ACC112 (cell line): ENCODE data around the gene ZDHHC8.

ENCODE experiments used
- H2AFZ ChIP-seq: fragments of 200-600 bp; sonication (generic); one replicate; pipeline ENCODE4 v1.6.0; 2017; ENCODE audit warnings: antibody characterized with exemption, low read length; ENCODE audit not compliant: unreplicated experiment
- H3K27ac ChIP-seq: fragments of 200-600 bp; sonication (generic); 2 replicates; pipeline ENCODE4 v1.5.1; 2014; ENCODE audit warnings: low read depth, mild to moderate bottlenecking, antibody characterized with exemption, low read length, moderate library complexity
- H3K27me3 ChIP-seq: fragments of 200-600 bp; sonication (generic); 2 replicates; pipeline ENCODE4 v1.6.1; 2014; ENCODE audit warnings: mild to moderate bottlenecking, antibody characterized with exemption, low read length, moderate library complexity, mixed read lengths; ENCODE audit not compliant: insufficient read depth
- H3K36me3 ChIP-seq: fragments of 200-600 bp; sonication (generic); 2 replicates; pipeline ENCODE4 v1.6.1; 2016; ENCODE audit warnings: mild to moderate bottlenecking, antibody characterized with exemption, low read length, moderate library complexity, mixed read lengths; ENCODE audit not compliant: insufficient read depth
- H3K4me1 ChIP-seq: fragments of 200-600 bp; sonication (generic); one replicate; pipeline ENCODE4 v1.6.1; 2016; ENCODE audit warnings: low read length, mixed read lengths; ENCODE audit not compliant: insufficient read depth, unreplicated experiment, control insufficient read depth
- H3K4me3 ChIP-seq: fragments of 200-600 bp; sonication (generic); 2 replicates; pipeline ENCODE4 v1.5.1; 2014; ENCODE audit warnings: mild to moderate bottlenecking, low read depth, low read length
- H3K79me2 ChIP-seq: fragments of 200-600 bp; sonication (generic); one replicate; pipeline ENCODE4 v1.6.0; 2016; ENCODE audit warnings: low read length; ENCODE audit not compliant: control insufficient read depth, unreplicated experiment, insufficient read depth

The ZDHHC8 gene

GRCh38 chr22:20089226-20089976 lies 42.2 kb upstream of the ZDHHC8 start:
- no peak overlapping the region for H3K4me3 ChIP-seq
- H2AFZ ChIP-seq, result no peak overlapping the region
- H3K27me3 ChIP-seq, result no peaks in the 10 kb centered on the region
- peaks cover 30% of the 10 kb centered on the region for H3K79me2 ChIP-seq
- H3K4me1 ChIP-seq, result no peaks in the 10 kb centered on the region
- no peak overlapping the region for H3K27ac ChIP-seq
- peaks cover 5% of the 10 kb centered on the region; the same call in 1 of the 2 replicates for H3K36me3 ChIP-seq

DNA sequence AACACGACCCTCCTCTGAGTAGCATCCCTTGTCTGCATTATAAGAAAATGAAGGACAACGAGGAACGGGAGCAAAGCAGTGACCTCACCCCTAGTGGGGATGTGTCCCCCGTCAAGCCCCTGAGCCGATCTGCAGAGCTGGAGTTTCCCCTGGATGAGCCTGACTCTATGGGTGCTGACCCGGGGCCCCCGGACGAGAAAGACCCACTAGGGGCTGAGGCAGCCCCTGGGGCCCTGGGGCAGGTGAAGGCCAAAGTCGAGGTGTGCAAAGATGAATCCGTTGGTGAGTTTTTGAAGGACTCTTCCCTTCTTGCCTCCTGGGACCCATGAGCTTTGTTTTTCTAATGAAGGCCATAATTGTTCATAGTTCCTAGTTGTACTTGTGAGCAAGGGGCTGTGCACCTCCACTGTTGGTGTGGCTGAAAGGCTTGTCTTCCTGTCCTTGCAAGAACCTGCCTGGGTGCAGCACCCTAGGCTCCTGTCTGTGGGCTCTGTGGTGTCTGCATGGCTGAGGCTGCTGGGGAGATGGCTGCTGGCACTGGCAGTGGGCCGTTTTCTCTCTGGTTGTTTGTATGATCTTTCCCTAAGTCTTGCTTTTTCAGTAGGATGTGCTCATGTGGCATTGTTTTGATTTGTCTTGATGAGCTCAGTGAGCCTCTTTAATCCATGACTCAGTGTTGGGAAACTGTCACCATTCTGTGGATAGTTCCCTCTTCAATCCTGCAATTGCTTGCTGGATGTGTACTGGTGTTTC lies 41.5 kb upstream of the ZDHHC8 start:
- H3K27me3 ChIP-seq, result no peaks in the 10 kb centered on the region
- H3K79me2 ChIP-seq, result peaks cover 23% of the 10 kb centered on the region
- H2AFZ ChIP-seq, result no peak overlapping the region
- no peaks in the 10 kb centered on the region for H3K4me1 ChIP-seq
- H3K36me3 ChIP-seq, result peaks cover 5% of the 10 kb centered on the region; the same call in 1 of the 2 replicates
- H3K27ac ChIP-seq, result no peak overlapping the region
- H3K4me3 ChIP-seq, result no peak overlapping the region

- Histone ChIP-seq H3K27ac (no peak overlapping the region), H3K79me2 (peaks cover 16% of the 10 kb centered on the region), H2AFZ (no peak overlapping the region), H3K36me3 (peaks cover 7% of the 10 kb centered on the region), H3K4me1 (no peaks in the 10 kb centered on the region), H3K27me3 (no peaks in the 10 kb centered on the region), H3K4me3 (no peak overlapping the region)
Measured at GRCh38 chr22:20090730-20091240, 40.8 kb upstream of the ZDHHC8 start.

- peaks cover 17% of the 10 kb centered on the region for H3K36me3 ChIP-seq
- no peaks in the 10 kb centered on the region for H3K4me1 ChIP-seq
- H3K27me3 ChIP-seq, result no peaks in the 10 kb centered on the region
- H3K4me3 ChIP-seq, result no peak overlapping the region
- H3K27ac ChIP-seq, result no peak overlapping the region
- peaks cover 6% of the 10 kb centered on the region for H3K79me2 ChIP-seq
- no peak overlapping the region for H2AFZ ChIP-seq
Measured at GRCh38 chr22:20091690-20092476, 39.7 kb upstream of the ZDHHC8 start.

- H3K27ac ChIP-seq, result no peak overlapping the region
- H3K36me3 ChIP-seq, result peaks cover 23% of the 10 kb centered on the region
- peaks cover 5% of the 10 kb centered on the region for H3K79me2 ChIP-seq
- no peaks in the 10 kb centered on the region for H3K4me1 ChIP-seq
- H2AFZ ChIP-seq, result no peak overlapping the region
- no peaks in the 10 kb centered on the region for H3K27me3 ChIP-seq
- no peak overlapping the region for H3K4me3 ChIP-seq
Measured at GRCh38 chr22:20092477-20092854, 39.1 kb upstream of the ZDHHC8 start.

GRCh38 chr22:20093418-20094196 lies 38.0 kb upstream of the ZDHHC8 start:
- peaks cover 3% of the 10 kb centered on the region for H3K79me2 ChIP-seq
- H3K27ac ChIP-seq, result no peak overlapping the region
- no peak overlapping the region for H3K4me3 ChIP-seq
- H3K4me1 ChIP-seq, result no peaks in the 10 kb centered on the region
- no peaks in the 10 kb centered on the region for H3K27me3 ChIP-seq
- no peak overlapping the region for H2AFZ ChIP-seq
- peaks cover 25% of the 10 kb centered on the region for H3K36me3 ChIP-seq

GRCh38 chr22:20094197-20094807 lies 37.3 kb upstream of the ZDHHC8 start:
- Histone ChIP-seq H3K4me3 (no peak overlapping the region), H3K79me2 (peaks cover 3% of the 10 kb centered on the region), H3K4me1 (no peaks in the 10 kb centered on the region), H3K36me3 (peaks cover 26% of the 10 kb centered on the region), H2AFZ (no peak overlapping the region), H3K27ac (no peak overlapping the region), H3K27me3 (no peaks in the 10 kb centered on the region)

DNA sequence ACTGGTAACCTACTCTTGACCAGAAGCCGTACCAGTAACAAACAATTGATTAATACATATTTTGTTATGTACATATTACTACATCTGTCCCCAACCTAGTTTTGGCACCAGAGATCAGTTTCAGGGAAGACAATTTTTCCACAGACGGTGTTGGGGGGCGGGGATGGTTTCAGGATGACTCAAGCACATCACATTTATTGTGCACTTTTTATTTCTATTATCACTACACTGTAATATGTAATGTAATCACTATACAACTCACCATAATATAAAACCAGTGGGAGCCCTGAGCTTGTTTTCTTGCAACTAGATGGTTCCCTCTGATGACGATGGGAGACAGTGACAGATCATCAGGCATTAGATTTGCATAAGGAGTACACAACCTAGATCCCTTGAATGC lies 36.1 kb upstream of the ZDHHC8 start:
- no peak overlapping the region for H3K27ac ChIP-seq
- no peaks in the 10 kb centered on the region for H3K4me1 ChIP-seq
- H3K36me3 ChIP-seq, result peaks cover 26% of the 10 kb centered on the region
- H3K27me3 ChIP-seq, result no peaks in the 10 kb centered on the region
- H3K4me3 ChIP-seq, result no peak overlapping the region
- H2AFZ ChIP-seq, result no peak overlapping the region
- peaks cover 3% of the 10 kb centered on the region for H3K79me2 ChIP-seq

- Histone ChIP-seq H2AFZ (no peak overlapping the region), H3K27ac (no peak overlapping the region), H3K36me3 (peaks cover 21% of the 10 kb centered on the region), H3K4me1 (no peaks in the 10 kb centered on the region), H3K27me3 (no peaks in the 10 kb centered on the region), H3K4me3 (no peak overlapping the region), H3K79me2 (peaks cover 3% of the 10 kb centered on the region)
Measured at GRCh38 chr22:20096574-20097420, 34.8 kb upstream of the ZDHHC8 start.
